ENCODE results near the gene TRIM8. TPM values are rescaled to one million over a fixed set of nuclear protein-coding genes. Genes with fewer than 3 reads are reported as not detected.
"Not testable (repeated sequence)": the region's sequence is repeated elsewhere in the genome, so short reads cannot be mapped to it uniquely, and the experiment has no call there.

The TRIM8 gene
- total RNA-seq, 1 donor from 2014 or later, result 219 TPM

DNA sequence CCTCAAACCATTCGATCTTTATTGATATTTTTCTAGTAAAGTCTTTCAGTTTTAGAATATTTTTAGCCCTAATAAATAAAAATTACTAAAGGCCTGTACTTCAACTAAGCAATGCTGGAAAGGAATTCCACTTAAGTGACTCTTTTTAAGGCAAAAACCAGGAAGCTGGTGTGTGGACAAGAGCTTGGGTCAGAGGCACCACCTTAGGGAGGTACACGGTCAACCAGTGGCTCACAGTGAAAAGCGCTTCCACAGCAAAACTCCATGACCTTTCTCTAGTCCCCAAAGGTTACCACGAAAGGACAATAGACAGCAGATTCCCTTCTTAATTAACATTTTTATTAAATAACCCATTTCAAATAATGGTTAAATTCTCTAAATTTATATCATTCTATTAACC lies 38.7 kb downstream of the TRIM8 start:
- TF ChIP-seq, protein P1, sequence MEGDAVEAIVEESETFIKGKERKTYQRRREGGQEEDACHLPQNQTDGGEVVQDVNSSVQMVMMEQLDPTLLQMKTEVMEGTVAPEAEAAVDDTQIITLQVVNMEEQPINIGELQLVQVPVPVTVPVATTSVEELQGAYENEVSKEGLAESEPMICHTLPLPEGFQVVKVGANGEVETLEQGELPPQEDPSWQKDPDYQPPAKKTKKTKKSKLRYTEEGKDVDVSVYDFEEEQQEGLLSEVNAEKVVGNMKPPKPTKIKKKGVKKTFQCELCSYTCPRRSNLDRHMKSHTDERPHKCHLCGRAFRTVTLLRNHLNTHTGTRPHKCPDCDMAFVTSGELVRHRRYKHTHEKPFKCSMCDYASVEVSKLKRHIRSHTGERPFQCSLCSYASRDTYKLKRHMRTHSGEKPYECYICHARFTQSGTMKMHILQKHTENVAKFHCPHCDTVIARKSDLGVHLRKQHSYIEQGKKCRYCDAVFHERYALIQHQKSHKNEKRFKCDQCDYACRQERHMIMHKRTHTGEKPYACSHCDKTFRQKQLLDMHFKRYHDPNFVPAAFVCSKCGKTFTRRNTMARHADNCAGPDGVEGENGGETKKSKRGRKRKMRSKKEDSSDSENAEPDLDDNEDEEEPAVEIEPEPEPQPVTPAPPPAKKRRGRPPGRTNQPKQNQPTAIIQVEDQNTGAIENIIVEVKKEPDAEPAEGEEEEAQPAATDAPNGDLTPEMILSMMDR (IDR thresholded peaks at IDR 0.05; ENCODE audit: unreplicated experiment), result no peak
- H3K27ac Mint-ChIP-seq (ENCODE audit: unreplicated experiment), result no peak overlapping the region
- peaks cover 4% of the 10 kb centered on the region for H3K27me3 Mint-ChIP-seq (ENCODE audit: unreplicated experiment)
- H3K4me3 Mint-ChIP-seq (ENCODE audit: unreplicated experiment), result no peak overlapping the region
- peaks cover 8% of the 10 kb centered on the region for H3K4me1 Mint-ChIP-seq (ENCODE audit: unreplicated experiment)
- H3K9me3 Mint-ChIP-seq (ENCODE audit: unreplicated experiment), result no peaks in the 10 kb centered on the region
- peaks cover 3% of the 10 kb centered on the region for H3K36me3 Mint-ChIP-seq (ENCODE audit: low read depth, unreplicated experiment)
- DNase-seq (ENCODE audit: low spot score), result no peak

DNA sequence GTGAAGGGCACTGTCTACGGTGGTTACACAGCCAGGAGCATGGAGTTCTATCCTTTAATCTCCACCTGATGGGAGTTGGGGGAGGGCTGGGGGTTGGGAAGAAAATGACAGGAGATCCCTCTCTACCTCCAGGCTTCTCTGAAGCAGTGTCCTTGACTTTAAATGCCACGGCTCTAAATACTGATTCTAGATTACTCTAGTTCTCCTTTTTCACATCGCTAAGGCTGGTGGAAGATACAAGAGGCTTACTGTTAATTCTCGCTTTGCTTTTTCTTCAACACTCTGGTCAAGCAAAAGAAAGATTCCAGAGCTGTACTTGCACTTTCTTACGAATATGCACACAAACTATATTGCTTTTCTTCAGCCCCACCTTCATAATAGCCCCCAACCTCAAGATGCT lies 39.5 kb downstream of the TRIM8 start:
- peak overlapping the region; percentile 62 for H3K4me3 Mint-ChIP-seq (ENCODE audit: unreplicated experiment)
- H3K27me3 Mint-ChIP-seq (ENCODE audit: unreplicated experiment), result peaks cover 2% of the 10 kb centered on the region
- no peak for DNase-seq (ENCODE audit: low spot score)
- TF ChIP-seq, protein P1 (IDR thresholded peaks at IDR 0.05; ENCODE audit: unreplicated experiment), result no peak
- H3K27ac Mint-ChIP-seq (ENCODE audit: unreplicated experiment), result no peak overlapping the region
- no peaks in the 10 kb centered on the region for H3K9me3 Mint-ChIP-seq (ENCODE audit: unreplicated experiment)
- H3K36me3 Mint-ChIP-seq (ENCODE audit: low read depth, unreplicated experiment), result peaks cover 3% of the 10 kb centered on the region
- H3K4me1 Mint-ChIP-seq (ENCODE audit: unreplicated experiment), result peaks cover 3% of the 10 kb centered on the region

GRCh38 chr10:102691285-102692066 lies 47.2 kb downstream of the TRIM8 start:
- Mint-ChIP-seq H3K9me3 (ENCODE audit: unreplicated experiment) (no peaks in the 10 kb centered on the region), H3K27ac (ENCODE audit: unreplicated experiment) (peak overlapping the region; percentile 58), H3K36me3 (ENCODE audit: low read depth, unreplicated experiment) (peaks cover 1% of the 10 kb centered on the region), H3K4me1 (ENCODE audit: unreplicated experiment) (peaks cover 4% of the 10 kb centered on the region), H3K4me3 (ENCODE audit: unreplicated experiment) (no peak overlapping the region), H3K27me3 (ENCODE audit: unreplicated experiment) (no peaks in the 10 kb centered on the region)
- TF ChIP-seq, protein P1 (IDR thresholded peaks at IDR 0.05; ENCODE audit: unreplicated experiment), result no peak
- DNase-seq (ENCODE audit: low spot score), result no peak

DNA sequence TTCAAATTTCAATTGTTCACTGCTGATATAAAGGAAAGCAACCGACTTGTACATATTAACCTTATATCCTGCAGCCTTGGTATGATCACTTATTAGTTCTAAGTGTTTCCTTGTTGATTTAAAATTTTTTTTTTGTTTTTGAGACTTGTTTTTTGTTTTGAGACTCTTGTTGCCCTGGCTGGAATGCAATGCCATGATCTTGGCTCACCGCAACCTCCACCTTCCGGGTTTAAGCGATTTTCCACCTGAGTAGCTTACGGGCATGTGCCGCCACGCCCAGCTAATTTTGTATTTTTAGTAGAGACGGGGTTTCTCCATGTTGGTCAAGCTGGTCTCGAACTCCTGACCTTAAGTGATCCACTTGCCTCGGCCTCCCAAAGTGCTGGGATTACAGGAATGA lies 51.1 kb downstream of the TRIM8 start:
- H3K36me3 Mint-ChIP-seq (ENCODE audit: low read depth, unreplicated experiment), result peaks cover 14% of the 10 kb centered on the region
- not testable (repeated sequence) for DNase-seq (ENCODE audit: low spot score); H3K4me3 Mint-ChIP-seq (ENCODE audit: unreplicated experiment); H3K27ac Mint-ChIP-seq (ENCODE audit: unreplicated experiment); H3K9me3 Mint-ChIP-seq (ENCODE audit: unreplicated experiment); H3K4me1 Mint-ChIP-seq (ENCODE audit: unreplicated experiment); H3K27me3 Mint-ChIP-seq (ENCODE audit: unreplicated experiment)

DNA sequence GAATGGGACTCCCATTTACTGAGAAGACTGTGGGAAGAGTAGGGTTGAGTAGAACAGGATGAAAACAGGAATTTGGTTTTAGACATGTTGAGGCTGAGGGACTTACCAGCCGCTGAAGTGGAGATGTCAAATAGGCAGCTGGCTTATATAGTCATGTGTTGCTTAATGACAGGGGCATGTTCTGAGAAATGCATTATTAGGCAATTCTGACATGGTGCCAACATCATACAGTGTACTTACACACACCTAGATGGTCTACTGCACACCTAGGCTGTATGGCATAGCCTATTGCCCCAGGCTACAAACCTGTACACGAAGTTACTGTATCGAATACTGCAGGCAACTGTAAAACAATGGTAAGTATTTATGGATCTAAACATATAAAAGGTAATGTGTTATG lies 52.5 kb downstream of the TRIM8 start:
- peaks cover 14% of the 10 kb centered on the region for H3K36me3 Mint-ChIP-seq (ENCODE audit: low read depth, unreplicated experiment)
- H3K27me3 Mint-ChIP-seq (ENCODE audit: unreplicated experiment), result peaks cover 4% of the 10 kb centered on the region
- H3K4me1 Mint-ChIP-seq (ENCODE audit: unreplicated experiment), result no peaks in the 10 kb centered on the region
- TF ChIP-seq, protein P1 (IDR thresholded peaks at IDR 0.05; ENCODE audit: unreplicated experiment), result no peak
- no peaks in the 10 kb centered on the region for H3K9me3 Mint-ChIP-seq (ENCODE audit: unreplicated experiment)
- no peak overlapping the region for H3K27ac Mint-ChIP-seq (ENCODE audit: unreplicated experiment)
- no peak overlapping the region for H3K4me3 Mint-ChIP-seq (ENCODE audit: unreplicated experiment)
- no peak for DNase-seq (ENCODE audit: low spot score)

Measured in endothelial cell (in vitro differentiated cells).